ENCODE data around the gene ALKAL2.

The ALKAL2 gene

GRCh38 chr2:234421-234820, 53.5 kb downstream of the ALKAL2 start:
- Histone ChIP-seq H3K4me3 (ENCODE audit: low read depth in 1 of 2, low read length in 2 of 2) (no peak overlapping the region), H3K36me3 (ENCODE audit: control insufficient read depth in 1 of 2, insufficient read depth in 2 of 2, low read length in 2 of 2) (peaks cover 10 to 12% of the 10 kb centered on the region in 2 donors), H3K27ac (ENCODE audit: low read depth, low read length) (no peak overlapping the region), H3K9me3 (ENCODE audit: control insufficient read depth in 1 of 2, low read length in 2 of 2) (no peaks in the 10 kb centered on the region), H3K4me1 (ENCODE audit: control insufficient read depth in 1 of 2, insufficient read depth in 2 of 2, low read length in 2 of 2) (no peaks in the 10 kb centered on the region), H3K27me3 (ENCODE audit: control insufficient read depth in 1 of 2, insufficient read depth in 2 of 2, low read length in 2 of 2) (no peaks in the 10 kb centered on the region), H3K9ac (ENCODE audit: low read depth in 1 of 2, low read length in 2 of 2) (no peak overlapping the region)

GRCh38 chr2:233030-233429, 54.9 kb downstream of the ALKAL2 start:
- no peaks in the 10 kb centered on the region for H3K4me1 ChIP-seq (ENCODE audit: control insufficient read depth in 1 of 2, insufficient read depth in 2 of 2, low read length in 2 of 2)
- no peaks in the 10 kb centered on the region for H3K27me3 ChIP-seq (ENCODE audit: control insufficient read depth in 1 of 2, insufficient read depth in 2 of 2, low read length in 2 of 2)
- no peak overlapping the region for H3K9ac ChIP-seq (ENCODE audit: low read depth in 1 of 2, low read length in 2 of 2)
- no peaks in the 10 kb centered on the region for H3K9me3 ChIP-seq (ENCODE audit: control insufficient read depth in 1 of 2, low read length in 2 of 2)
- H3K4me3 ChIP-seq (ENCODE audit: low read depth in 1 of 2, low read length in 2 of 2), result no peak overlapping the region
- no peak overlapping the region for H3K27ac ChIP-seq (ENCODE audit: low read depth, low read length)
- peaks cover 12 to 19% of the 10 kb centered on the region in 2 donors for H3K36me3 ChIP-seq (ENCODE audit: control insufficient read depth in 1 of 2, insufficient read depth in 2 of 2, low read length in 2 of 2)

- H3K9ac ChIP-seq (ENCODE audit: low read depth in 1 of 2, low read length in 2 of 2), result no peak overlapping the region
- no peak overlapping the region for H3K4me3 ChIP-seq (ENCODE audit: low read depth in 1 of 2, low read length in 2 of 2)
- no peaks in the 10 kb centered on the region for H3K27me3 ChIP-seq (ENCODE audit: control insufficient read depth in 1 of 2, insufficient read depth in 2 of 2, low read length in 2 of 2)
- no peaks in the 10 kb centered on the region for H3K4me1 ChIP-seq (ENCODE audit: control insufficient read depth in 1 of 2, insufficient read depth in 2 of 2, low read length in 2 of 2)
- no peak overlapping the region for H3K27ac ChIP-seq (ENCODE audit: low read depth, low read length)
- H3K36me3 ChIP-seq (ENCODE audit: control insufficient read depth in 1 of 2, insufficient read depth in 2 of 2, low read length in 2 of 2), result peaks cover 20 to 23% of the 10 kb centered on the region in 2 donors
- H3K9me3 ChIP-seq (ENCODE audit: control insufficient read depth in 1 of 2, low read length in 2 of 2), result no peaks in the 10 kb centered on the region
These were observed 56.2 kb downstream of the ALKAL2 start for GRCh38 chr2:231521-232185.
